H7 (cell line): ENCODE measurements around the gene NUP93. TPM values are rescaled to one million over a fixed set of nuclear protein-coding genes. Genes with fewer than 3 reads are reported as not detected.
A peak's percentile ranks its signal among the peaks of the same experiment; 100 is the strongest.
"Not testable (repeated sequence)": the region's sequence is repeated elsewhere in the genome, so short reads cannot be mapped to it uniquely, and the experiment has no call there.

Experiments used
- DNase-seq: peaks from one replicate; pipeline ENCODE4 v3.0.0; 2012
- H3K27me3 ChIP-seq: 2 replicates; pipeline ENCODE4 v1.6.0; 2011; ENCODE audit warnings: mild to moderate bottlenecking, low read length; ENCODE audit not compliant: control insufficient read depth, insufficient read depth
- H3K36me3 ChIP-seq: replicated peaks from 2 replicates; pipeline ENCODE4 v1.5.1; 2011; ENCODE audit warnings: low read length; ENCODE audit not compliant: control insufficient read depth, insufficient read depth
- H3K4me3 ChIP-seq: 2 replicates; pipeline ENCODE4 v1.5.1; 2011; ENCODE audit warnings: low read depth, mild to moderate bottlenecking, control low read depth, low read length, moderate library complexity; ENCODE audit not compliant: insufficient read depth
- total RNA-seq: library from RNA; depleted of rRNA; stranded (reverse); fragments of >200 nt; shearing (Covaris generic); gene quantifications from 2 replicates; pipeline ENCODE4 v1.2.3, GENCODE V29; 2014

Gene NUP93
- total RNA-seq, 1 experiment from 2014 or later, result 133 TPM

DNA sequence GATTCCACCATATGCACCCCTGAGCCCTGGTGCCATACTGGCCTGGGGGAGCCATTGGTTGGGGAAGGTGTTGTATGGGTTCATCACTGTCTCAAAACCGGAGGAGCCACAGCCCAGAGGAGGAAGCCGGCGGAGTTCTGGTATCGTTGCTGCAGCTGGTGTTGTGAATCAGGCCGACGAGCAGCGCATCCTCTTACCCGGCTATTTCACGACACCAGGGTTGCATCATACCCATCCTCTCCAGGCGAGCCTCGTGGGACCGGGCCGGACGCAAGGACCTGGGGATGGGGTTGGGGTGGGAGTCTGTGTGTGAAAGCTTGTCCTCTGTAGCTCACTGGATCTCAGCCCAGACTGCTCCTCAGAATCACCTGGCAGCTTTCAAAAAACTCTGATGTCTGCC is 128.4 kb downstream of the NUP93 start:
- Histone ChIP-seq H3K4me3 (no peak overlapping the region), H3K36me3 (no peaks in the 10 kb centered on the region), H3K27me3 (no peaks in the 10 kb centered on the region)
- no peak for DNase-seq

DNA sequence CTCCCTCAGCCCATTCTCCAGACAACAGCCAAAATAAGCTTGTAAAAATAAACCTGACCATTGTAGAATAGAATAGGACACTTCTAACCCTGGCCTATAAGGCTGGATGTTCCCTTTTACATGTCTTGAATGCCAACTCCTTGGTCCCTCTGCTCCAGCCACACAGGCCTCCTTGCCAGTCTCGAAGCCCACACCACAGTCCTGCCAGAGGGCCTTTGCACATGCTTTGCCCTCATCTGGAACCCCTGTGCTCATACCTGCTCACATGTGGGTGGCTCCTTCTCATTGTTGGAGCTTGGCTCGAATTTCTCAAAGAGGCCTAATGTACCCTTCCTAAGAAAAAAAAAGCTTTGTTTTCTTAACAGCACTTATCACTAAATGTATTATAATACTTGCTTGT is 129.7 kb downstream of the NUP93 start:
- no peak for DNase-seq
- Histone ChIP-seq H3K36me3 (no peaks in the 10 kb centered on the region), H3K4me3 (no peak overlapping the region), H3K27me3 (no peaks in the 10 kb centered on the region)

DNA sequence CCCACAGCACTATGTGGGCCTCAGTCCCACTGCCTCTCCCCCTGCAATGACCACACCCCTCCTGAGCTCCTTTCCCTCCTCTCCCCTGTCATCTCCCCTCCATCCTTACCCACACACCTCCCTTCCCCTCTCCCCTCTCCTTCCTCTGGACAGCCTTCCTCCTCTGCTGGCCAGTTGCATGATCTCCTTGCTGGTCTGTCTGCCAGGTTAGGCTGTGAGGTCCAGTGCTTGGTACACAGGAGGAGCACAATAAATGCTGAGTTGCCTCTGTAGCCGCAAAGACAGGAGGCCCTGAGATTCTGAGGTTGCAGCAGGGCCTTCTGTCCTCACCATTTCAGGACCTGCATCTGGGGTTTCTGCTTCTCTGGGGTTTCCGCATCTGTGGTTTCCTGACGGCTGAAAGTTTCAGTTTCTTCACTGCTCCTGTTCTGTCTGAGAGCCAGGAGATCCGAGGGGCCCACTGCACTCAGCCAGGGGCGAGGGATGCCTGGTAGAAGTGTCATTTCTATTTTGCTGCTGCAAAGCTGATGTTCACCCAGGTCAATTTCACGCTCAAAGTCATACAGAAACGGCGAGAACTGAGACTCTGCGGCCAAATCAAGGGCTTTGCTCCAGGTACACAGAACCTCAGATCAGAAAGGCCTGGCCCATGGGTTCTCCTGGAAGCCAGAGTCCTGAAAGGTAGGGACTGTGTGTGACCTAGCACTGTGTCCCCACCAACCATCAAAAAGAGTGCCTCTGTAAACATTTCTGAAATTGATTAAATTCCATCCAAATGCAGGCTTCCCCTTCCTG is 130.5 kb downstream of the NUP93 start:
- DNase-seq, result no peak
- Histone ChIP-seq H3K36me3 (no peaks in the 10 kb centered on the region), H3K4me3 (no peak overlapping the region), H3K27me3 (no peaks in the 10 kb centered on the region)

DNA sequence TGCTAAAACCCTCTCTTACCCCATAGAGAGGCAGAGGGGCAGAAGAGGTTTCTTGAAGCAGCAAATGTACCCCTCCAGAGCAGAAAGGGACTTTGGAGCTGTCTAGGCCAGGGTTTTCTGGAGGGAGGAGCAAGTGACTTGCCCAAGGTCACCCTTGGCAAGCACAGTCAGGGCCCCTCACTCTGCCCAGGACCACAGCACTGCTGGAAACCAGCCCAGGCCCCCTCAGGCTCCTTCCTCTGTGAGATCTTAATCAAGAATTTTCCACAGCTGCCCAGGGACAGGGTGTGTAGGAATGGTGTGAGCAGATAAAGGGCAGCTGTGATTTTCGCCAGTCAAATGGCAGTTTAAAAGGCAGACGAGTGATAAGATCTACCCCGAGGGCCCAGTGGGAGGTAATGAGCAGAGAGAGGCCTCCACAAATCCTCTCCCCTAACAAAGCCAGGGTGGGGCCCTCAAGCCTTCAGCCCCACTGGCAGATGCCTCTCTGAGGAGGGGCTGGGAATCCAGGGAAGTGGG is 131.2 kb downstream of the NUP93 start:
- Histone ChIP-seq H3K4me3 (no peak overlapping the region), H3K36me3 (no peaks in the 10 kb centered on the region), H3K27me3 (no peaks in the 10 kb centered on the region)
- peak; percentile 49 for DNase-seq

DNA sequence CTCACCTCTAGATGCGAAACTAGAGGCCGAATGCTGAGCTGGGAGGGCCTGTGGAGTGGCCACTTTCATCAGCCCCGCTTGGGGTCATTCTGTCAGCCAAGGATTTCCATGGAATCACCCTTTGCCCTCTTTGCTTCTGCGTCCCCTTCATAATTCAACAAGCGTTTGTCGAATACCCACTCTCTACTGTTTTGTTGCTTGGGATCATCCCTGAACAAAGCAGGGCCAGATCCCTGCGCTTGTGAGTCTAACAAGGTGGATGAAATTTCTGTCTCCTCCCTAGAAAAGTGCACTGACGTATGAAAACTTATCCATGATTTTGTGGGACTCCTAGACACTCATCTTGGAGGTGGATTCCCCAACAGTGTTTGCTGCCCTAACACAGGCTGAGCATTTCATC is 131.8 kb downstream of the NUP93 start:
- Histone ChIP-seq H3K36me3 (no peaks in the 10 kb centered on the region), H3K27me3 (no peaks in the 10 kb centered on the region), H3K4me3 (no peak overlapping the region)
- no peak for DNase-seq

DNA sequence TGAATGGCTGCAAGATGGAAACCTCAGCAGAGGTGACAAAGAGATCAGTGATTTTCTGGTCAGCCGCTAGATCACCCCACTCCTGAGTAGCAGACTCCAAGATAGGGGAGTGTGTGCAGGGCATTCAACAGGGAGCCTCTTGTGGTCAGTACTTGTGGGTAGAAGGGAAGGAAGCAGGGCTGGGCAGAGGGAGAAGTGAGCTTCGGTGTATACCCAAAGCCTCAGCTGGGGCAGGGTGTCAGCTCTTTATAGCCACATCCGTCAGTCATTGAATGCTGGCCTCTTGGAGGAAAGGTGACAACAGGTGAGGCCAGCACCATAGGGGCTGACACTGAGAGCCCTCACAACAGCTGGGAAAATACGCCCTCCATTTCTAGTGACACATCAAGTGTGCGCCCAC is 132.8 kb downstream of the NUP93 start:
- Histone ChIP-seq H3K36me3 (no peaks in the 10 kb centered on the region), H3K4me3 (no peak overlapping the region), H3K27me3 (no peaks in the 10 kb centered on the region)
- peak; percentile 18 for DNase-seq

DNA sequence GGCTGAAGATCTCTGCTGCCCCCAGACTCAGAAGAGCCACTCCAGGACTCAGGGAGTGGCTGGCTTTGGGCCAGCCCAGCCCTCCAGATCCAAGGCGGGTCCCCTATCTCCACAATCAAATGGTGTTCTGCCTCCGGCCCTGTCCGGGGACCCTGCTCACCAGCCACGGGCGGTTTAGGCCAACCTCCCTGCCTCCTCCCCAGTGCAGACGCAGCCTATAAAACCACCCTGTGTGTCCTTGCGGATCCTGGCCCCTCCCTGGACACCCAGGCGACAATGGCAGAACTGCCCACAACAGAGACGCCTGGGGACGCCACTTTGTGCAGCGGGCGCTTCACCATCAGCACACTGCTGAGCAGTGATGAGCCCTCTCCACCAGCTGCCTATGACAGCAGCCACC is 135.0 kb downstream of the NUP93 start, which contains the start of gene SLC12A3:
Gene SLC12A3, plus strand, starts transcription at position 248 of the 400 bp plus-strand sequence. Its CDS starts 29 bp downstream, at position 277.
- DNase-seq, result peak; percentile 46
- Histone ChIP-seq H3K36me3 (no peaks in the 10 kb centered on the region), H3K4me3 (no peak within 1 kb of the TSS), H3K27me3 (no peaks in the 10 kb centered on the region)

DNA sequence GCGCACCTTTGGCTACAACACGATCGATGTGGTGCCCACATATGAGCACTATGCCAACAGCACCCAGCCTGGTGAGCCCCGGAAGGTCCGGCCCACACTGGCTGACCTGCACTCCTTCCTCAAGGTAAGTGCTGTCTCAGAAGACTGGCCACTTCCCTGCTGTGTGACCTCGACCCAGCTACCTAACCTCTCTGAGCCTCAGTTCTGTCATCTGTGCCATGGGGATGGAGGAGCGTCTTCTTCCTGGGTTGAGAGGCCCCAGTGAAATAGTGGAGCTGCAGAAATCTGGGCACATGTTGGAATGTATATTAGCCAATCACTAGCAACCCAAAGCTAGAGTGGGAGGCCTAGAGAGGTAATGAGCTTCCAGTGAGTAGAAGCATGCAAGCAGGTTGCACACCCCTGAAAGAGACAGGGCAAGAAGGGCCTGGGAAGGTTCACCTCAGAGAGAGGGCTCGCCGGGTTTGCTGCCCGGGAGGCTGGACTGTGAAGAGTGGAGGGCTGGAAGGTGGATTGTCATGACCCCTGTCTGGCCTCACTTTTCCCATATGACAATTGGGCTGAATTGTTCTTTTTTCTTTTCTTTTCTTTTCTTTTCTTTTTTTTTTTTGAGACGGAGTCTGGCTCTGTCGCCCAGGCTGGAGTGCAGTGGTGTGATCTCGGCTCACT is 135.6 kb downstream of the NUP93 start:
- Histone ChIP-seq H3K4me3 (no peak overlapping the region), H3K36me3 (no peaks in the 10 kb centered on the region), H3K27me3 (no peaks in the 10 kb centered on the region)
- DNase-seq, result peak; percentile 9

DNA sequence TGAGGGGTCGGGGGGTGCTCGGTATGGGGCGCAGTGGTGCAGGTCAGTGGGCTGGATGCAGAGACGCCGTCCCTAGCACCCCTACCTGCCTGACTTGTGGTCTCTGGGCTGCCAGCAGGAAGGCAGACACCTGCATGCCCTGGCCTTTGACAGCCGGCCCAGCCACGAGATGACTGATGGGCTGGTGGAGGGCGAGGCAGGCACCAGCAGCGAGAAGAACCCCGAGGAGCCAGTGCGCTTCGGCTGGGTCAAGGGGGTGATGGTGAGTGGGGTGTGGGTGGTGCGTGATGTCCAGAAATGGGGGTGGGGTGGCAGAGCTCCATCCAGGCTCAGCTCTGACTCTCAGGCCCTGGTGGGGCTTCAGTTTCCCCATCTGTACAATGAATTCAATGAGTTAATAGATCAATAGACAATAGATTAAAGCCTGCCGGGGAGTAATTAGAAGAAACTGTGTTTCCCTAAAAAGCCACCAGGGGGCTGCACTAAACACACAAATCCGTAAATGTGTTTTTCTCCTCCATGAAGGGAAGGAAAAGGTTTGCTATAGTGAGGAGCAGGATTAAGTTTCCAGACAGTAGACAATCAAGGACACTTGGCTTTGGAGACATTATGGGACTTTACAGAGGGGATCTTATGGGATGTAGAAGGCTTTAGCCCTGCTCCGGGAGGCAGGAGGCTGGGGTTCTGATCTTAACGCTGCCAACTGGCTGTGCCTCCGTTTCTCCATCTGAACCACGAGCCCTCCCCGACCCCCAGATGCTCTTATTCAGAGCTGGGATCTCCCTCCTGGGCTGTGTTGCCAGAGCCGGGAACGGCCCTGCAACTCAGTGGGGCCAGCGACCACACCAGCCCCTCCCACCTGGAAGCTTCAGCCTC is 137.3 kb downstream of the NUP93 start:
- H3K27me3 ChIP-seq, result no peaks in the 10 kb centered on the region
- H3K36me3 ChIP-seq, result no peaks in the 10 kb centered on the region
- peak; percentile 85 for DNase-seq
- no peak overlapping the region for H3K4me3 ChIP-seq

DNA sequence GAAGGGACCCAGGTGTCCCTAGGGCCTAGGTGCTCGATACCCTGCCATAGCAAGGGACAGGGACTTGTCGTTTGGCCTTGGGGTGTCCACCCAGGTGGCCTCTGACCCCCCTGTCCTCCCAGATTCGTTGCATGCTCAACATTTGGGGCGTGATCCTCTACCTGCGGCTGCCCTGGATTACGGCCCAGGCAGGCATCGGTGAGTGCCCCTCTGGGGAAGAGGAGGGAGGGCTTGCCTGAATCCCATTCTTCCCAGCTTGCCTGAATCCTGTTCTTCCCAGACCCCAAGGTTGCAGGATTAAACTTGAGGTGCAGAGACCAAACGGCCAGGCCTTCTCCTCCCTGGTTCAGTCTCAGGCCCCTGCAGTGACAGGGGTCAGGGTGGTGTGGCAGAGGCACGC is 138.2 kb downstream of the NUP93 start:
- Histone ChIP-seq H3K4me3 (no peak overlapping the region), H3K36me3 (no peaks in the 10 kb centered on the region), H3K27me3 (no peaks in the 10 kb centered on the region)
- no peak for DNase-seq

DNA sequence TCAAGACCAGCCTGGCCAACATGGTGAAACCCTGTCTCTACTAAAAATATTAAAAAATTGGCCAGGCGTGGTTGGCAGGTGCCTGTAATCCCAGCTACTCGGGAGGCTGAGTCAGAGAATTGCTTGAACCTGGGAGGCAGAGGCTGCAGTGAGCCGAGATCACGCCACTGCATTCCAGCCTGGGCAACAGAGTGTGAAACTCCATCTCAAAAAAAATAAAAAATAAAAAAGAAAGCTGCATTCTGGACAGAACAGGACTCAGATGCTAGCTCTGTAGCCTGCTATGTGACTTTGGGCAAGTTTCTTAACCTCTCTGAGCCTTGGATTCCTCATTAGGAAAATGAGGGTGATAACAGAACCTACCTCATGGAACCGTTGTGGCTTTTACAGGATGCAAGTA is 138.8 kb downstream of the NUP93 start:
- DNase-seq, H3K27me3 ChIP-seq, H3K4me3 ChIP-seq, H3K36me3 ChIP-seq: not testable (repeated sequence)

DNA sequence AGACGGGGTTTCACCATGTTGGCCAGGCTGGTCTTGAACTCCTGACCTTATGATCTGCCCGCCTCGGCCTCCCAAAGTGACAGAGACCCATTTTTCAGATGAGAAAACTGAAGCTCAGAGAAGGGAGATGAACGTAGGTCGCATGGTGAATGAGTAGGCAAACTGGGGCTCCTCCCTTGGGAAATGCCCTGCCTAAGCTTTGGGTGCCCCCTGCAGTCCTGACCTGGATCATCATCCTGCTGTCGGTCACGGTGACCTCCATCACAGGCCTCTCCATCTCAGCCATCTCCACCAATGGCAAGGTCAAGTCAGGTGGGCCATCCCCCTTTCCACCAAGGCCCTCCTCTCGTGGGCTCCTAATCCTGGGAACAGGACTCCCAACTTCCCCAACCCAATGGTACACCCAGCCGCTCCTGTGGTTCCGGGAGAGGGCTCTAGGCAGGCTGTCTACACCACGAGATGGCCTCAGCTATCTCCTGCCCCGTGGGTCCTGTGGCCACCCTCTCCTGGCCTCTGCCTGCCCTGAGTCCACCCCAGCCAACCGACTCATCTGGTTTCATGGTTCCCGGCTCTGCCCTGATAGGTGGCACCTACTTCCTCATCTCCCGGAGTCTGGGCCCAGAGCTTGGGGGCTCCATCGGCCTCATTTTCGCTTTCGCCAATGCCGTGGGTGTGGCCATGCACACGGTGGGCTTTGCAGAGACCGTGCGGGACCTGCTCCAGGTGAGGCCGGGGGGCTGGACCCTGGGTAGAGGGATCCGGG is 139.8 kb downstream of the NUP93 start:
- DNase-seq, result peak; percentile 87
- no peak overlapping the region for H3K4me3 ChIP-seq
- no peaks in the 10 kb centered on the region for H3K27me3 ChIP-seq
- no peaks in the 10 kb centered on the region for H3K36me3 ChIP-seq

DNA sequence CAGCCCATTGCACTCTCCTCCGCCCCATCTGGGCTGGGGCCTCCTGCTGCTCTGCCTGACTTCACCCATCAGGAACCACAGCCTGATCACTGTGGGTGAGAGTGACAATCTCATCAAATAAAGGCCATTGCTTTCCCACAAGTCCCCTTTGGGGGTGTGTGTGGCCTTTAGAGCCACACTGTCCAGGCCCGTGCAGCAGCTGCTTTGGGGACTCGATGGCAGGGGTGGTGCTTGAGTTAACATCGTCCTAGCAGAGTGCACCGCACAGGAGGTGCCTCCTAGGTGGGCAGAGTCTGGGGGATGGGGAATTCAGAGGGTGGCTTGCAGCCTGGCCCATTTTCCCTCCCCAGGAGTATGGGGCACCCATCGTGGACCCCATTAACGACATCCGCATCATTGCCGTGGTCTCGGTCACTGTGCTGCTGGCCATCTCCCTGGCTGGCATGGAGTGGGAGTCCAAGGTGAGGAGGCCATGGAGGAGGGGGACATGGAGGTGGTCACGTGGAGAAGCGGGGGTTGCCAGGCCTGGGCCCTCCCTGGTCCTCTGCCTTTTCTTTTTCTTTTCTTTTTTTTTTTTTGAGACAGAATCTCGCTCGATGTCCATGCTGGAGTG is 140.5 kb downstream of the NUP93 start:
- no peak for DNase-seq
- Histone ChIP-seq H3K4me3 (no peak overlapping the region), H3K27me3 (no peaks in the 10 kb centered on the region), H3K36me3 (no peaks in the 10 kb centered on the region)
